GM12892 (cell line): ENCODE results near the gene KIF25.

Source experiments
- POLR2A ChIP-seq: IDR thresholded peaks from 2 replicates; pipeline ENCODE4 v1.6.1; 2011; ENCODE audit warnings: low read depth, low read length, control low read depth
- POLR2AphosphoS5 ChIP-seq: IDR thresholded peaks from 2 replicates; pipeline ENCODE4 v1.6.1; 2011; ENCODE audit warnings: low read depth, low read length, control low read depth
- TAF1 ChIP-seq: IDR thresholded peaks from 2 replicates; pipeline ENCODE4 v1.6.1; 2011; ENCODE audit warnings: low read depth, mild to moderate bottlenecking, control low read depth, low read length, borderline replicate concordance

- TF ChIP-seq POLR2A (no peak), TAF1 (no peak), POLR2AphosphoS5 (no peak)
Measured at GRCh38 chr6:168055696-168056489, 58.4 kb downstream of the KIF25 start.
